Bronchial epithelial cell (primary cell): ENCODE results near the gene OR5K1. TPM values are rescaled to one million over a fixed set of nuclear protein-coding genes. Genes with fewer than 3 reads are reported as not detected.
A peak's percentile ranks its signal among the peaks of the same experiment; 100 is the strongest.

ENCODE experiments used
- DNase-seq: peaks from one replicate; pipeline ENCODE4 v3.0.0-alpha.2; 2010; ENCODE audit warnings: low read depth
- FAIRE-seq: peaks from 2 replicates; lab custom pipeline; 2011; peaks lifted over from hg19 to GRCh38; lab: Jason Lieb, UNC
- H3K27me3 ChIP-seq: 2 replicates; pipeline ENCODE4 v1.5.1; 2011; ENCODE audit warnings: low read length; ENCODE audit not compliant: control insufficient read depth, insufficient read depth
- H3K36me3 ChIP-seq: 2 replicates; pipeline ENCODE4 v1.5.1; 2011; ENCODE audit warnings: low read length; ENCODE audit not compliant: control insufficient read depth, insufficient read depth
- H3K4me3 ChIP-seq: 2 replicates; pipeline ENCODE4 v1.5.1; 2011; ENCODE audit warnings: mild to moderate bottlenecking, low read depth, low read length, control low read depth
- CTCF ChIP-seq: IDR thresholded peaks from 2 replicates; pipeline ENCODE4 v1.5.1; 2011; ENCODE audit warnings: mild to moderate bottlenecking, moderate library complexity, low read length, control low read depth, inconsistent platforms; ENCODE audit not compliant: insufficient read depth, severe bottlenecking
- total RNA-seq: library from RNA; depleted of rRNA; stranded (reverse); fragments of >200 nt; gene quantifications from 2 replicates; pipeline ENCODE4 v1.2.1, GENCODE V29; 2014

Gene OR5K1
- total RNA-seq, 1 donor from 2014 or later = not detected

- FAIRE-seq = peak; percentile 32
- H3K4me3 ChIP-seq = no peak overlapping the region
- no peaks in the 10 kb centered on the region for H3K27me3 ChIP-seq
- peak; percentile 81 for DNase-seq
- H3K36me3 ChIP-seq = no peaks in the 10 kb centered on the region
- TF ChIP-seq CTCF = no peak
These were observed 19.9 kb downstream of the OR5K1 start for GRCh38 chr3:98482717-98483482.

GRCh38 chr3:98483626-98484025 is 20.6 kb downstream of the OR5K1 start:
- H3K27me3 ChIP-seq = no peaks in the 10 kb centered on the region
- FAIRE-seq (no peak), DNase-seq (no peak)
- no peaks in the 10 kb centered on the region for H3K36me3 ChIP-seq
- H3K4me3 ChIP-seq = no peak overlapping the region
- no peak for TF ChIP-seq CTCF

GRCh38 chr3:98497381-98497780 is 34.4 kb downstream of the OR5K1 start, which contains the start of gene OR5K2:
TSS of gene OR5K2 (plus strand) at chr3:98497681. CDS start at chr3:98497681, 0 bp downstream.
- TF ChIP-seq CTCF = no peak
- Histone ChIP-seq H3K27me3 (no peaks in the 10 kb centered on the region), H3K36me3 (no peaks in the 10 kb centered on the region), H3K4me3 (no peak within 1 kb of the TSS)
- no peak for DNase-seq
- FAIRE-seq = no peak

- no peak for TF ChIP-seq CTCF
- DNase-seq = peak; percentile 20
These were observed 37.0 kb downstream of the OR5K1 start for GRCh38 chr3:98500019-98500418.

GRCh38 chr3:98501270-98501669 is 38.3 kb downstream of the OR5K1 start:
- Histone ChIP-seq H3K4me3 (no peak overlapping the region), H3K36me3 (no peaks in the 10 kb centered on the region), H3K27me3 (no peaks in the 10 kb centered on the region)
- FAIRE-seq = no peak
- no peak for DNase-seq
- TF ChIP-seq CTCF = no peak

More at GRCh38 chr3:98500019-98500418, 37.0 kb downstream of the OR5K1 start:
- Histone ChIP-seq H3K4me3 (no peak overlapping the region), H3K36me3 (no peaks in the 10 kb centered on the region), H3K27me3 (no peaks in the 10 kb centered on the region)
- no peak for FAIRE-seq
